Neuron (in vitro differentiated cells): ENCODE measurements around the gene FUS.
A peak's percentile ranks its signal among the peaks of the same experiment; 100 is the strongest.
"Not testable (repeated sequence)": the region's sequence is repeated elsewhere in the genome, so short reads cannot be mapped to it uniquely, and the experiment has no call there.

Experiments used
- H2AFZ ChIP-seq: one replicate; pipeline ENCODE4 v1.6.1; 2013; ENCODE audit warnings: low read depth, mild to moderate bottlenecking, inconsistent platforms, low read length, moderate library complexity
- H3K27me3 ChIP-seq: one replicate; pipeline ENCODE4 v1.6.1; 2013; ENCODE audit warnings: low read length; ENCODE audit not compliant: insufficient read depth
- H3K36me3 ChIP-seq: one replicate; pipeline ENCODE4 v1.6.1; 2013; ENCODE audit warnings: low read length; ENCODE audit not compliant: insufficient read depth
- H3K4me1 ChIP-seq: one replicate; pipeline ENCODE4 v1.6.1; 2013; ENCODE audit warnings: low read length; ENCODE audit not compliant: insufficient read depth
- H3K4me3 ChIP-seq: 2 replicates; pipeline ENCODE4 v1.5.1; 2013; ENCODE audit warnings: mild to moderate bottlenecking, low read length, moderate library complexity
- H3K9me3 ChIP-seq: one replicate; pipeline ENCODE4 v1.6.1; 2013; ENCODE audit warnings: low read length

The FUS gene

DNA sequence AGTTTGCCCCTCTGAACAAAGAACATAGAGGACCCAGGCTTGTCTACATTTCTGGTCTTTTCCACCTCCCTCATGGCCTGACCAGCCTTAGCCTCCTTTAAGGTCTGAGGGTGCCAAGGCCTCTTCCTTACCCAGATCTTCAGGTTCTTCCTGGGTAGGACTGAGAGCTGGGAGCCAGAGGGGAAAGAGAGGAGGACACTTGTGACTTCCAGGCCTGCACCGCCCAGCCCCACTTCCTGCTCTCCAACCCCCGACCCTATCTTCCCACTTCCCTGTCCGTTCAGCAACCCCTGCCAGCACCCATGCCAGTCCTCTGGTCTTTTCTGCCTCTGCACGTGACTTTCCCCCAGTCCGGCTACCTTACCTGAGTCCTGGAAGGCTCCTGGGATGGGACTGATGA is 30.6 kb upstream of the FUS start:
- H3K36me3 ChIP-seq: no peaks in the 10 kb centered on the region
- H2AFZ ChIP-seq: no peak overlapping the region
- peaks cover 6% of the 10 kb centered on the region for H3K9me3 ChIP-seq
- no peak overlapping the region for H3K4me3 ChIP-seq
- H3K27me3 ChIP-seq: peaks cover 45% of the 10 kb centered on the region
- H3K4me1 ChIP-seq: no peaks in the 10 kb centered on the region

DNA sequence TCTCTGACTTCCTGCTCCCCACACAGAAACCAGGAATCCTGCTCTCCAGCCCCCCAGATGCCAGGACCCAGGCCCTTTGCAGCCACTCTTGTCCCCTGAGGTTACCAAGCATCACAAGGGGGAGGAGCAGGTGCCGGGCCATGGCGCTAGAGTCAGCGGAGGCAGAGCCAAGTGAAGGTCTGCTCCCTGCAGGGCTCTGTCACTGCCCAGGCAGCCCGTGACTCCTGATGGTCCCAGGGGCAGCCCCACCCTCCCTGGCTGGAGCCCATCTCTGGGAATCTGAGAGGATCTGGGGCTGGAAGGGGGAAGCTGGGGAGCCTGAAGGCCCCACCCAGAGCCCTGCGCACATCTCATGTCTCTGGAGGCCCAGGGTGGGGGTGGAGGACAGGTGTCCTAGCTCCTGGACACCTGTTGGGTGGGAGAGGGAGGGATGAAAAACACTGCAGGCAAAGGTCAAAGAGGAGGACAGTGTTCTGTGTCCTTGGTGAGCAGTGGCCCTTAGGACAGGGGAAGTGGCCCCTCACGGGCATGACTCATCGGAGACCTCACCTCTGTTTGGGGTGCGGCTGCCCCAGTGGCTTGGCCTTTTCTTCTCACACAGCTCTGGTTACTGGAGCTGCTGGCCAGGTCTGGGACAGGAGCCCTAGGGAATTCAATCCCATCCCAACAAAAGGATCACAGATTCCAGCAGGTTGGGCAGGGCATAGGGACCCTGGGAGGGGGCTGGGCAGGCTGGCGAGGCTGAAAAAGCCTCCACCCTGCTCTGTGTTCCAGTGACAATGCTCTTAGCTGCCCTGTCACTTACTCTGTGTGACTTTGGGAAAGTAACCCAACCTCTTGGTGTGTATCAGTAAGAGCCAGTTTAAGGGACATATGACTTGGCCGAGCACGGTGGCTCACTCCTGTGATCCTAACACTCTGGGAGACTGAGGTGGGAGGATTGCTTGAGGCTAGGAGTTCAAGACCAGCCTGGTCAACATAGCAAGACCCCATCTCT is 29.7 kb upstream of the FUS start, which contains the start of gene PRSS36:
Gene PRSS36, minus strand, starts transcription at position 173 of the 997 bp plus-strand sequence. Its CDS starts 31 bp downstream, at position 142.
- no peak within 1 kb of the TSS for H3K4me3 ChIP-seq
- peaks cover 6% of the 10 kb centered on the region for H3K9me3 ChIP-seq
- no peak within 1 kb of the TSS for H2AFZ ChIP-seq
- no peaks in the 10 kb centered on the region for H3K36me3 ChIP-seq
- no peaks in the 10 kb centered on the region for H3K4me1 ChIP-seq
- peaks cover 45% of the 10 kb centered on the region for H3K27me3 ChIP-seq

DNA sequence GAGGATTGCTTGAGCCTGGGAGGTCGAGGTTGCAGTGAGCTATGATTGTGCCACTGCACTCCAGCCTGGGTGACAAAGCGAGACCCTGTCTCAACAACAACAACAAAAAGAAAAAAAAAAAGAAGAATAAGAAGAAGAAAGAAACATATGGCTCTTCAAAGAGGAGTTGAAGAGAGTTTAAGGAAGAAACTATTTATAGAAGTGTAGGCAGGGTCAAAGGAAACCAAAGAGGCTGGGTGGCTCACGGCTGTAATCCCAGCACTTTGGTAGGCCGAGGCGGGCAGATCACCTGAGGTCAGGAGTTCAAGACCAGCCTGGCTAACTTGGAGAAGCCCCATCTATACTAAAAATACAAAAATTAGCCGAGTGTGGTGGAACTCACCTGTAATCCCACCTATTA is 29.0 kb upstream of the FUS start:
- H3K4me3 ChIP-seq, H3K4me1 ChIP-seq, H3K9me3 ChIP-seq, H3K36me3 ChIP-seq, H2AFZ ChIP-seq: not testable (repeated sequence)
- peaks cover 39% of the 10 kb centered on the region for H3K27me3 ChIP-seq

DNA sequence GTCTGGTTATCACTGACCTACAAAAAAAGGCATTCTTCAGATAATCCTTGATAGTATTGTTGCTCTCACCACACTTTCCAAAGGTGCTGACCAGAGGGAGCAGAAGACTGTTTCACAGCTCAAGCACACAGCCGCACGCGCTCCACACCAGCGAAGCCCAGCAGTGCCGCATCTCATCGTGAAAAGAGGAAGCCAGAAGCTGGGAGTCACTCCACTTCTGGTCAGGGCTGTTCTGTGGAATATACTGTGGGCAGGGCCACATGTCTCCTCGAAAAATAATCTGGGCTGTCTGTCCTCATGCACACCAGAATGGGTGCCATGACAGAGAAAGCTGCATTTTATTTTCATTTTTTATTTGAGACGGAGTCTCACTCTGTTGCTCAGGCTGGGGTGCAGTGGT is 22.8 kb upstream of the FUS start:
- Histone ChIP-seq H2AFZ (no peak overlapping the region), H3K36me3 (no peaks in the 10 kb centered on the region), H3K27me3 (no peaks in the 10 kb centered on the region), H3K9me3 (no peaks in the 10 kb centered on the region), H3K4me3 (no peak overlapping the region), H3K4me1 (no peaks in the 10 kb centered on the region)

DNA sequence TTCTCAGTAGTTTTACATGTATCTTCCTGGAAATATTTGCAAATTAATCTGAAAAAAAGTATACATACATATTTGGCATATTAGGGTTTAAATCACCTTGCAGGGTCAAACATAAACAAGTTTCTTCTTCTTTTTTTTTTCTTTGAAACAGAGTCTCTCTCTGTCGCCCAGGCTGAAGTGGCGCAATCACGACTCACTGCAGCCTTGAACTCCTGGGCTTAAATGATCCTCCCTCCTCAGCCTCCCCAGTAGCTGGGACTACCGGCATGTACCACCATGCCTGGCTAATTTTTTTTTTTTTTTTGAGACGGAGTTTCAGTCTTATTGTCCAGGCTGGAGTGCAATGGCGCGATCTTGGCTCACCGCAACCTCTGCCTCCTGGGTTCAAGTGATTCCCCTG is 12.6 kb upstream of the FUS start:
- H3K36me3 ChIP-seq: no peaks in the 10 kb centered on the region
- no peaks in the 10 kb centered on the region for H3K9me3 ChIP-seq
- peaks cover 16% of the 10 kb centered on the region for H3K4me1 ChIP-seq
- no peak overlapping the region for H2AFZ ChIP-seq
- no peaks in the 10 kb centered on the region for H3K27me3 ChIP-seq
- H3K4me3 ChIP-seq: no peak overlapping the region

DNA sequence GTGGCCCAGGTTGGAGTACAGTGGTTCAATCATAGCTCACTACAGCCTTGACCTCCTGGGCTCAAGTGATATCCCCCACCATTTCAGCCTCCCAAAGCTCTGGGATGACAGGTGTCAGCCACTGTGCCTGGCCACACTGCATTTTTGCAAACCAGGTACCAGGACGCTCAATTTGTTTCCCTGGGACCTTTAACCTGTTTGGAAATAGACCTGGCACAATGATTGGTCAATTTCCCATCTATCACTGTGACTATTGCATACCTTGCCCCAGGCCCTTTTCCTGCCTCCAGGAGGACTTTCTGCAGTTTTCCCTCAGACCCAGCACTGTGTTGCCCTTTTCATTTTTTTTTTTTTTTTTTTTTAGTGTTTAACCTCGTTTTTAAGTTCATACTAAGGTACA is 11.1 kb upstream of the FUS start:
- Histone ChIP-seq H3K36me3 (no peaks in the 10 kb centered on the region), H3K9me3 (no peaks in the 10 kb centered on the region), H3K27me3 (no peaks in the 10 kb centered on the region), H2AFZ (no peak overlapping the region), H3K4me1 (peaks cover 16% of the 10 kb centered on the region), H3K4me3 (no peak overlapping the region)

DNA sequence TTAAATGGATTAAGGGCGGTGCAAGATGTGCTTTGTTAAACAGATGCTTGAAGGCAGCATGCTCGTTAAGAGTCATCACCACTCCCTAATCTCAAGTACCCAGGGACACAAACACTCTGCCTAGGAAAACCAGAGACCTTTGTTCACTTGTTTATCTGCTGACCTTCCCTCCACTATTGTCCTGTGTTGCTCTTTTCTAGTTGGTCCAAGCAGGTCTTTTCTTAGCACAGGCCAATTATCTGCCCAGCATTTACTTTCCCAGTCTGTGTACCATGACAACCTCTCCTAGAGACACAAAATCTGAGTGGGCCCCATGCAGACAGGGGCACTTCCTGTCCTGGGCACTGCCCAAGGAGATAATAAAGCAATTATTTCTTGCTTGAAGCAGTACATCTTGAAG is 9.9 kb upstream of the FUS start:
- H3K4me3 ChIP-seq, H3K27me3 ChIP-seq, H3K36me3 ChIP-seq, H2AFZ ChIP-seq, H3K9me3 ChIP-seq: not testable (repeated sequence)
- H3K4me1 ChIP-seq: peaks cover 16% of the 10 kb centered on the region

DNA sequence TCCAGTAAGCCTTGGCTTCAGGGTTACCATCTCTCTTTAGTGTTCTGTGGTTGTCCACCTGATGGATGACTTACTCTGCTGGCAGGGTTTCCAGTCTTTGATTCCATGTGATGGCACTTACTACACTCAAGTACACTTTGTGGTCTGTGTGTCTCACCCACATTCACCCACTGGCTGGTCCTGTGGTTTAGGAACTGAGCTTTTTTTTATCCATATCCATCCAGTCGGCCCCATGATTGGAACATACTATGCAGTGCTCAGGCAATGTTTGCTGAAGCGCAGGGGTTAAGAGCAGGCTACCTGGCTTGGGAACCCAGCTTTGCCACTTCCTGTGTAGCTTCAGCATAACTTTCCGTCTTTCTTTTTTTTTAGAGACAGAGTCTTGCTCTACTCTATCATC is 2.8 kb upstream of the FUS start:
- Histone ChIP-seq H2AFZ (no peak overlapping the region), H3K36me3 (peaks cover 2% of the 10 kb centered on the region), H3K9me3 (no peaks in the 10 kb centered on the region), H3K4me1 (peaks cover 11% of the 10 kb centered on the region), H3K27me3 (no peaks in the 10 kb centered on the region), H3K4me3 (no peak overlapping the region)

DNA sequence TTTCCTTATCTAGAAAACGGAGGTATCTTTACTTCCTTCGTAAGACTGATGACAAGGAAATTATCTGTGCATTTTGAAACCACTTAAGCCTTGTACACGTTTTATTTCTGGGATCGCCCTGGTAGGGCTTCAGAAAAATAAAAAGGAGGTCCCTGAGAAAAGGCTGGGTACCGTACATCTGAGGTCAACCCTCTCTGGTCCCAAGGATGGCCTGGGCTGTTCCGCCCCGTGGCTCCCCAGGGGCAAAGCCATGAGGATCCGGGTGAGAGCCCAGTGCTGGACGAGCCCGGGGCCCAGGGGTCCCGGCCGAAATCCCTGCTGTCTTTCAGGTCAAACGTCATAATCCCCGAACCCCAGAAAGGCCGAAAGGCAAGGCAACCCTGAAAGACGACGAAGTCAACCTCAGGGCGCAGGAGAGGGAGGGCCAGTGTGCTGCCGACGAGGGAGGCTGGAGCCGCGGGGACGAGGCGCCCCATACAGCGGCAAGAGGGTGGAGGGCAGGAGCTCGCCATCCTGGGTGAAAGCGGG is 656 bp upstream of the FUS start:
- H3K4me1 ChIP-seq: peaks cover 30% of the 10 kb centered on the region
- H3K27me3 ChIP-seq: no peaks in the 10 kb centered on the region
- H2AFZ ChIP-seq: peak overlapping the region; percentile 64
- H3K36me3 ChIP-seq: peaks cover 22% of the 10 kb centered on the region
- peak overlapping the region; percentile 65 for H3K4me3 ChIP-seq
- no peaks in the 10 kb centered on the region for H3K9me3 ChIP-seq

DNA sequence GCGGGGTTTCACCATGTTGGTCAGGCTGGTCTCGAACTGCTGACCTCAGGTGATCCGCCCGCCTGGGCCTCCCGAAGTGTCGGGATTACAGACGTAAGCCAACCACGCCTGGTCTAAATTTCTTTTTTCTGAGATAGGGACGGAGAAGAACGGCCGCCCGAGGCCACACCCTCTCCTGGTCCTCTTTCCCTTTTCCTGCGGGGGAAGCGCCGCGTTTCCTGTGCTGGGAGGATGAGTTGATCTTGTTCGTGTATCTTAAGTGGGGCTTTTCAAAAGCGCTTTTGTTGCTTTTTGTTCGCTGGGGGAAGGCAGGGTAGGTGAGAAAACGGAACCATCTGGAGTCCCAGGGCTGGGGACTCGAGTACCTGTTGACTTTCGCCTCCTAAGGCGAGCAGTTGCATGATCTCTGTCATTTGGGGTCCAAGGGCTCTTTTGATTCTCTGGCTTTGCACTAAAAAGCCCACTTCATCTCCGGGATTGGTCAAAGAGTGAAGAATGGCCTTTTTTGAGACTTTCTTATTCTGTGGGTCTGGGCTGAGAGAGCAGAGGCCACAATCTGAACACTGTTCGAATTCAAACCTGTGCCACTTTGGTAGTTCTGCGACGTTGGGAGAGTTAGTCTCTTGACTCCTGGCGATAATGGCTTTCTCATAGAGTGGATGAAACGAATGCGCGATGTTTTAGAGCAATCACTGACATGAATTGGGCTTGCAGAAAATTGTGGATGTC is 1.3 kb downstream of the FUS start:
- Histone ChIP-seq H3K9me3 (no peaks in the 10 kb centered on the region), H2AFZ (no peak overlapping the region), H3K27me3 (no peaks in the 10 kb centered on the region), H3K36me3 (peaks cover 40% of the 10 kb centered on the region), H3K4me3 (peak overlapping the region; percentile 65), H3K4me1 (peaks cover 30% of the 10 kb centered on the region)

DNA sequence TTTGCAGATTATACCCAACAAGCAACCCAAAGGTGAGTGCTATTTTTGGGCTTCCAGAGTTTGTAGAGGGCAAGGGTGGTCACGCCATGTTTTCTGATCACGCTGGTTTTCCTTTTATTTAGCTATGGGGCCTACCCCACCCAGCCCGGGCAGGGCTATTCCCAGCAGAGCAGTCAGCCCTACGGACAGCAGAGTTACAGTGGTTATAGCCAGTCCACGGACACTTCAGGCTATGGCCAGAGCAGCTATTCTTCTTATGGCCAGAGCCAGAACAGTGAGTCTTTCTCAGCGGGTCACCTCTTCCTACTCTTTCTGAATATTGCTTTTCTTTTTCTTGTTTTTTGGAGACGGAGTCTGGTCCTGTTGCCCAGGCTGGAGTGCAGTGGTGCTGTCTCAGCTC is 2.5 kb downstream of the FUS start:
- Histone ChIP-seq H3K36me3 (peaks cover 51% of the 10 kb centered on the region), H3K4me3 (peak overlapping the region; percentile 65), H3K4me1 (peaks cover 30% of the 10 kb centered on the region), H2AFZ (no peak overlapping the region), H3K9me3 (no peaks in the 10 kb centered on the region), H3K27me3 (no peaks in the 10 kb centered on the region)

DNA sequence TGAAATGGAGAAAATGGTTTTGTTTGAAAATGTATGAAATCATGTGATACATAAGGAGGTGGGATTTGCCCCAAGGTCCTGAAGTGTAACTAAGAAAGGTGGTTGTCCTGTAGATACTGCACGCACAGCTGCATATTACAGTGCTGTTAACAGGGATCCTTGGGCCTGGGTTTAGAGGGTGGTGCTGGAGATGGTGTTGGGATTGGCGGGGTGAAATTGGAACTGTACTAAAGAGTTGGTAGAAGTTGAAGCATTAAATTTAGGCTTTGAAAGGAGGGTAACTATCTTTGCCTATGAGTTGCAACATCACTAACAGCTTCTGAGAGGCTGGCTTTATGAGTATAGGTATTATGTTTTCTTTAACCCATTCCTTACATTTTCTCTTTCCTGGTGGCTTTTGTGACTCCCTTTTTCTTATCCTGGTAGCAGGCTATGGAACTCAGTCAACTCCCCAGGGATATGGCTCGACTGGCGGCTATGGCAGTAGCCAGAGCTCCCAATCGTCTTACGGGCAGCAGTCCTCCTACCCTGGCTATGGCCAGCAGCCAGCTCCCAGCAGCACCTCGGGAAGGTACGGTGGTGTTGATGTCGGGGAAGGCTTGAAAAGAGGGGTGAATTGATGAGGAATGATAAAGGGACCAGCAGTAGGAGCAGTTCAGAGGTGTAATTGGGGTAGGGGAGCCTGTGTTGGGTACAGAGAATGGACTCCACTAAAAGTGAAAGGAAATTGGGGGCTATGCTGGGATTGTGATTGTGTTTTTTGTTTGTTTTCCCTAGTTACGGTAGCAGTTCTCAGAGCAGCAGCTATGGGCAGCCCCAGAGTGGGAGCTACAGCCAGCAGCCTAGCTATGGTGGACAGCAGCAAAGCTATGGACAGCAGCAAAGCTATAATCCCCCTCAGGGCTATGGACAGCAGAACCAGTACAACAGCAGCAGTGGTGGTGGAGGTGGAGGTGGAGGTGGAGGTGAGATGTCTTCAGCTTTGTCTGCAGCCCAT is 3.8 kb downstream of the FUS start:
- Histone ChIP-seq H3K27me3 (no peaks in the 10 kb centered on the region), H3K4me1 (peaks cover 28% of the 10 kb centered on the region), H2AFZ (no peak overlapping the region), H3K36me3 (peaks cover 65% of the 10 kb centered on the region), H3K4me3 (no peak overlapping the region), H3K9me3 (no peaks in the 10 kb centered on the region)
